Measurements from ENCODE around the gene LSAMP.

GRCh38 chr3:116367761-116368395, 77.4 kb downstream of the LSAMP start:
- TF ChIP-seq CTCF (IDR thresholded peaks at IDR 0.05): no peak
- TF ChIP-seq POLR2A (IDR thresholded peaks at IDR 0.05): no peak

Measured in sigmoid colon (tissue), 3 donors.